OCI-LY3 (cell line): ENCODE results near the gene NLE1.

Experiments used
- H2AFZ ChIP-seq: fragments of 200-600, 300-600 bp; shearing (Covaris generic); 2 replicates; pipeline ENCODE4 v1.6.0; 2014; ENCODE audit warnings: antibody characterized with exemption, low read depth, low read length
- H3K27ac ChIP-seq: fragments of 200-600, 300-600 bp; sonication (generic); 2 replicates; pipeline ENCODE4 v1.5.1; 2014; ENCODE audit warnings: mild to moderate bottlenecking, low read length, moderate library complexity, mixed read lengths
- H3K27me3 ChIP-seq: fragments of 200-600, 300-600 bp; sonication (generic); 2 replicates; pipeline ENCODE4 v1.6.1; 2014; ENCODE audit warnings: low read depth, low read length, mixed read lengths
- H3K36me3 ChIP-seq: fragments of 200-600, 300-600 bp; sonication (generic); replicated peaks from 2 replicates; pipeline ENCODE3; 2014; ENCODE audit warnings: low read depth, low read length, mixed read lengths
- H3K4me1 ChIP-seq: fragments of 300-600, 200-600 bp; sonication (generic); 2 replicates; pipeline ENCODE4 v1.6.1; 2014; ENCODE audit warnings: low read length, mixed read lengths
- H3K4me2 ChIP-seq: fragments of 200-600, 300-600 bp; sonication (generic); 2 replicates; pipeline ENCODE4 v1.6.1; 2014; ENCODE audit warnings: low read length, mixed read lengths
- H3K4me3 ChIP-seq: fragments of 300-600, 200-600 bp; sonication (generic); 2 replicates; pipeline ENCODE4 v1.5.1; 2014; ENCODE audit warnings: antibody characterized with exemption, mild to moderate bottlenecking, low read length, moderate library complexity
- H3K79me2 ChIP-seq: fragments of 300-600, 200-600 bp; shearing (Covaris generic); 2 replicates; pipeline ENCODE4 v1.6.1; 2014; ENCODE audit warnings: mild to moderate bottlenecking, low read length, mixed read lengths
- H3K9ac ChIP-seq: fragments of 300-600, 200-600 bp; shearing (Covaris generic); 2 replicates; pipeline ENCODE4 v1.6.0; 2014; ENCODE audit warnings: mild to moderate bottlenecking, low read length, moderate library complexity
- H3K9me3 ChIP-seq: fragments of 200-600, 300-600 bp; shearing (Covaris generic); 2 replicates; pipeline ENCODE4 v1.6.1; 2014; ENCODE audit warnings: low read length, mixed read lengths; ENCODE audit not compliant: insufficient read depth
- H4K20me1 ChIP-seq: fragments of 200-600, 300-600 bp; sonication (generic); 2 replicates; pipeline ENCODE4 v1.6.1; 2016; ENCODE audit warnings: low read length, mixed read lengths; ENCODE audit not compliant: insufficient read depth
- EZH2phosphoT487 ChIP-seq: fragments of 200-600 bp; shearing (Covaris generic); IDR thresholded peaks from 2 replicates; pipeline ENCODE4 v1.6.1; 2018; ENCODE audit warnings: antibody characterized with exemption, mixed run types, low read depth
- TF ChIP-seq, protein P1 (sequence below): fragments of 200-600, 300-600 bp; sonication (generic); IDR thresholded peaks from 2 replicates; pipeline ENCODE4 v1.5.1; 2014; ENCODE audit warnings: antibody characterized with exemption, low read length, low read depth

Gene NLE1

DNA sequence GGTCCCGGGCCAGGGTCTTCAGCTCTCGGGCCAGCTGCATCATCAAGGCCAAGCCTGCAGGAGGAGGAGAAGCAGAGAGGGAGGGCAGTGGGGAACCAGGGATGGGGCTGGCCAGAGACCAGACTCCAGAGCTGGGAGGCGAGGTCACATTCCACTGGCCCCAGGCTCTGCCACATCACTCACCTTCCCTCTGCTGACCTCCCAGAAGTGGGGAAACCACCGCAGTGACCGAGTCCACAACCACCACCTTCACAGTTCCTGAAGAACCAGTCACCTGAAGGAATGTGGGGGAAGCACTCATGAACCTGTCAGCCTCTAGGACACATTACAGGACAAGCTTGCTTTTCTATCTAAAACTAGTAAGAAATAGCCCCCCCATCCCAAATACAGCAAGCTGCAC, 38.8 kb downstream of the NLE1 start:
- H3K4me2 ChIP-seq: no peak overlapping the region
- no peaks in the 10 kb centered on the region for H3K9me3 ChIP-seq
- no peaks in the 10 kb centered on the region for H4K20me1 ChIP-seq
- no peak for TF ChIP-seq EZH2phosphoT487
- TF ChIP-seq, protein P1, sequence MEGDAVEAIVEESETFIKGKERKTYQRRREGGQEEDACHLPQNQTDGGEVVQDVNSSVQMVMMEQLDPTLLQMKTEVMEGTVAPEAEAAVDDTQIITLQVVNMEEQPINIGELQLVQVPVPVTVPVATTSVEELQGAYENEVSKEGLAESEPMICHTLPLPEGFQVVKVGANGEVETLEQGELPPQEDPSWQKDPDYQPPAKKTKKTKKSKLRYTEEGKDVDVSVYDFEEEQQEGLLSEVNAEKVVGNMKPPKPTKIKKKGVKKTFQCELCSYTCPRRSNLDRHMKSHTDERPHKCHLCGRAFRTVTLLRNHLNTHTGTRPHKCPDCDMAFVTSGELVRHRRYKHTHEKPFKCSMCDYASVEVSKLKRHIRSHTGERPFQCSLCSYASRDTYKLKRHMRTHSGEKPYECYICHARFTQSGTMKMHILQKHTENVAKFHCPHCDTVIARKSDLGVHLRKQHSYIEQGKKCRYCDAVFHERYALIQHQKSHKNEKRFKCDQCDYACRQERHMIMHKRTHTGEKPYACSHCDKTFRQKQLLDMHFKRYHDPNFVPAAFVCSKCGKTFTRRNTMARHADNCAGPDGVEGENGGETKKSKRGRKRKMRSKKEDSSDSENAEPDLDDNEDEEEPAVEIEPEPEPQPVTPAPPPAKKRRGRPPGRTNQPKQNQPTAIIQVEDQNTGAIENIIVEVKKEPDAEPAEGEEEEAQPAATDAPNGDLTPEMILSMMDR: no peak
- no peak overlapping the region for H3K4me3 ChIP-seq
- H3K4me1 ChIP-seq: no peaks in the 10 kb centered on the region
- H3K36me3 ChIP-seq: peaks cover 36% of the 10 kb centered on the region
- H3K9ac ChIP-seq: no peak overlapping the region
- H3K79me2 ChIP-seq: no peaks in the 10 kb centered on the region
- no peak overlapping the region for H3K27ac ChIP-seq
- H2AFZ ChIP-seq: no peak overlapping the region
- H3K27me3 ChIP-seq: no peaks in the 10 kb centered on the region

DNA sequence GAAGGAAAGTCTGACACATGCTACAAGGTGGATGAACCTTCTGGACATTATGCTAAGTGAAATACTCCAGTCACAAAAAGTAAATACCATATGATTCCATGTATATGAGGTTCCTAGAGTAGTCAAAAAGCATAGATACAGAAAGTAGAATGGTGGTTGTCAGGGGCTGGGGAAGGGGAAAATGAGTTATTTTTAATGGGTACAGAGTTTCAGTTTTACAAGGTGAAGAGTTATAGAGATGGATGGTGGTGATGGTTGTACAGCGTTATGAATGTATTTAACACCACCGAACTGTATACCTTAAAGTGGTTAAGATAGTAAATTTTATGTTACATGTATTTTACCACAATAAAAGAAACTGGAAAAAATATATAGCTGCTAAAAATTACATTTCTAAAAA, 40.4 kb downstream of the NLE1 start:
- H3K4me1 ChIP-seq: no peaks in the 10 kb centered on the region
- H3K4me2 ChIP-seq: no peak overlapping the region
- H3K79me2 ChIP-seq: no peaks in the 10 kb centered on the region
- TF ChIP-seq EZH2phosphoT487: no peak
- TF ChIP-seq, protein P1: no peak
- no peaks in the 10 kb centered on the region for H3K9me3 ChIP-seq
- no peaks in the 10 kb centered on the region for H4K20me1 ChIP-seq
- no peak overlapping the region for H2AFZ ChIP-seq
- H3K9ac ChIP-seq: no peak overlapping the region
- no peaks in the 10 kb centered on the region for H3K27me3 ChIP-seq
- no peak overlapping the region for H3K27ac ChIP-seq
- H3K36me3 ChIP-seq: peaks cover 39% of the 10 kb centered on the region
- no peak overlapping the region for H3K4me3 ChIP-seq

- no peak overlapping the region for H3K9ac ChIP-seq
- H4K20me1 ChIP-seq: no peaks in the 10 kb centered on the region
- no peak overlapping the region for H3K4me2 ChIP-seq
- TF ChIP-seq EZH2phosphoT487: no peak
- TF ChIP-seq, protein P1: no peak
- no peaks in the 10 kb centered on the region for H3K27me3 ChIP-seq
- H3K36me3 ChIP-seq: peaks cover 33% of the 10 kb centered on the region
- H3K9me3 ChIP-seq: no peaks in the 10 kb centered on the region
- H2AFZ ChIP-seq: no peak overlapping the region
- no peaks in the 10 kb centered on the region for H3K79me2 ChIP-seq
- H3K27ac ChIP-seq: no peak overlapping the region
- H3K4me1 ChIP-seq: no peaks in the 10 kb centered on the region
- no peak overlapping the region for H3K4me3 ChIP-seq
Observed at GRCh38 chr17:35101036-35101435, 41.1 kb downstream of the NLE1 start.

DNA sequence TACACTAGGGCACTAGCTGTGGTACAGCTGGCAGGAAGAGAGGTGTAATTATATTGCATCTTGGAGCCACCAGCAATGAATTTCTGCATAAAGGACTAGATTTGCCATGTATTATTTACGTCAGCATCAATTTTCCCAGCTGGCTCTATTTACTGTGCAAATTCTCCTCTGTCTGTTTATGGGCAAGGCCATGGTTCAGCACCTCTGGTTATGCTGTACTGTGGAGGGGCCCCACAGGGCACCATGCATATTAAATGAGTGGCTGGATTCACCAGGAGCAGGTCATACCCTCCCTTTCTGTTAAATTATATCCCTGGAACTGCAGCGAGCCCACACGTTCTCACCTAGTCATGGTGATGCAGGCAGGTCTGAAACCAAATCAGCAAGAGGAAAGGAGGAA, 42.2 kb downstream of the NLE1 start:
- H3K4me3 ChIP-seq: no peak overlapping the region
- H3K36me3 ChIP-seq: peaks cover 25% of the 10 kb centered on the region
- H3K4me1 ChIP-seq: no peaks in the 10 kb centered on the region
- TF ChIP-seq, protein P1: no peak
- TF ChIP-seq EZH2phosphoT487: no peak
- H3K9ac ChIP-seq: no peak overlapping the region
- H2AFZ ChIP-seq: no peak overlapping the region
- no peak overlapping the region for H3K4me2 ChIP-seq
- H3K79me2 ChIP-seq: no peaks in the 10 kb centered on the region
- no peaks in the 10 kb centered on the region for H4K20me1 ChIP-seq
- H3K9me3 ChIP-seq: no peaks in the 10 kb centered on the region
- H3K27ac ChIP-seq: no peak overlapping the region
- H3K27me3 ChIP-seq: no peaks in the 10 kb centered on the region
